ENCODE data around the gene RNF144B. TPM values are rescaled to one million over a fixed set of nuclear protein-coding genes. Genes with fewer than 3 reads are reported as not detected.

Gene RNF144B
- total and polyA plus RNA-seq, 2 donors (not counting 1 experiment from before 2014, with no cell fraction given): 3.0 to 17.0 TPM

GRCh38 chr6:18380158-18380836 is 6.9 kb upstream of the RNF144B start:
- H3K9me3 Mint-ChIP-seq (ENCODE audit: insufficient read depth): peaks cover 2% of the 10 kb centered on the region
- DNase-seq (no peak), ATAC-seq (ENCODE audit: low read depth) (no peak)
- no peaks in the 10 kb centered on the region for H3K27me3 Mint-ChIP-seq
- Histone ChIP-seq H3K36me3 (replicated peaks in 1 of 2; ENCODE audit: control extremely low read depth in 1 of 2, control insufficient read depth in 1 of 2, extremely low read depth in 1 of 2, insufficient read depth in 2 of 2, low read length in 1 of 2) (no peaks in the 10 kb centered on the region), H3K27ac (ENCODE audit: low read length in 2 of 2) (no peak overlapping the region), H3K79me2 (ENCODE audit: control insufficient read depth, insufficient read depth, low read length) (no peaks in the 10 kb centered on the region), H3K4me1 (ENCODE audit: control insufficient read depth in 2 of 2, insufficient read depth in 2 of 2, low read length in 2 of 2) (no peaks in the 10 kb centered on the region), H3K27me3 (replicated peaks in 1 of 4; ENCODE audit: control extremely low read depth in 1 of 4, control insufficient read depth in 3 of 4, insufficient read depth in 4 of 4, low read length in 3 of 4) (no peaks in the 10 kb centered on the region), H2AFZ (ENCODE audit: insufficient read depth, low read depth, low read length, poor library complexity, severe bottlenecking) (no peak overlapping the region), H3K9ac (ENCODE audit: low read length) (no peak overlapping the region), H3K4me3 (ENCODE audit: control extremely low read depth in 1 of 5, extremely low read depth in 1 of 5, insufficient read depth in 1 of 5, low read depth in 2 of 5, low read length in 4 of 5) (no peak overlapping the region), H4K20me1 (ENCODE audit: control insufficient read depth, insufficient read depth, low read length, poor library complexity, severe bottlenecking) (no peaks in the 10 kb centered on the region), H3K4me2 (replicated peaks; ENCODE audit: low read depth, low read length, poor library complexity, severe bottlenecking) (no peak overlapping the region), H3K9me3 (ENCODE audit: control extremely low read depth in 1 of 3, control insufficient read depth in 2 of 3, insufficient read depth in 1 of 3, low read length in 2 of 3) (peaks cover 0 to 3% (median 0%) of the 10 kb centered on the region in 3 donors)
- ChIA-PET POLR2A (no interaction called here), CTCF (no interaction called here)
- no CpG with 5 or more reads among the region's 4 CpGs for WGBS (ENCODE audit: insufficient coverage)
- peaks cover 15% of the 10 kb centered on the region for H3K4me1 Mint-ChIP-seq
- intact Hi-C loops (cut with micrococcal nuclease): no loop called here
- no peak overlapping the region for H3K27ac Mint-ChIP-seq
- no peak for TF ChIP-seq EZH2 (IDR thresholded peaks at IDR 0.05; ENCODE audit: borderline replicate concordance, insufficient read depth, low read depth, low read length, poor library complexity, severe bottlenecking)
- TF ChIP-seq, protein P1, sequence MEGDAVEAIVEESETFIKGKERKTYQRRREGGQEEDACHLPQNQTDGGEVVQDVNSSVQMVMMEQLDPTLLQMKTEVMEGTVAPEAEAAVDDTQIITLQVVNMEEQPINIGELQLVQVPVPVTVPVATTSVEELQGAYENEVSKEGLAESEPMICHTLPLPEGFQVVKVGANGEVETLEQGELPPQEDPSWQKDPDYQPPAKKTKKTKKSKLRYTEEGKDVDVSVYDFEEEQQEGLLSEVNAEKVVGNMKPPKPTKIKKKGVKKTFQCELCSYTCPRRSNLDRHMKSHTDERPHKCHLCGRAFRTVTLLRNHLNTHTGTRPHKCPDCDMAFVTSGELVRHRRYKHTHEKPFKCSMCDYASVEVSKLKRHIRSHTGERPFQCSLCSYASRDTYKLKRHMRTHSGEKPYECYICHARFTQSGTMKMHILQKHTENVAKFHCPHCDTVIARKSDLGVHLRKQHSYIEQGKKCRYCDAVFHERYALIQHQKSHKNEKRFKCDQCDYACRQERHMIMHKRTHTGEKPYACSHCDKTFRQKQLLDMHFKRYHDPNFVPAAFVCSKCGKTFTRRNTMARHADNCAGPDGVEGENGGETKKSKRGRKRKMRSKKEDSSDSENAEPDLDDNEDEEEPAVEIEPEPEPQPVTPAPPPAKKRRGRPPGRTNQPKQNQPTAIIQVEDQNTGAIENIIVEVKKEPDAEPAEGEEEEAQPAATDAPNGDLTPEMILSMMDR (IDR thresholded peaks at IDR 0.05): no peak
- H3K4me3 Mint-ChIP-seq: no peak overlapping the region

DNA sequence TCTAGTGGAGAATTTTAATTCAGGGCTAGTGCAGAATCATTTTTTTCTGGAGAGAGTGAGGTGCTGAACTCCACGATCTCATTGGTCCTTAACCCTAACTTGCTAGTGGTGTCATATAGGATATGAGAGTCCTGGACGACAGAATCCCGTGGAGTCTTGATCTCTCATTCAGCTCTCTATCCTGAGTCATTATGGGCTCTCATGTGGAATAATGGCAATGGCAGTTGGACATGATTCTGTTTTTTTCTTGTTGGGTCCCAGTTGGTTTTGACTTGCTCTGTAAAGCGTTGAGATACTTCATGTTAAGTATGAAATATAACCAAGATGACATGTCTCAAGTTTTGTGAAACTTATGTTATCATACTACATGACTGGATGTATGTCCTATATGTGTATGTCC is 6.3 kb upstream of the RNF144B start:
- no peaks in the 10 kb centered on the region for H3K4me1 ChIP-seq (ENCODE audit: control insufficient read depth in 2 of 2, insufficient read depth in 2 of 2, low read length in 2 of 2)
- CTCF ChIA-PET: no interaction called here
- H3K79me2 ChIP-seq (ENCODE audit: control insufficient read depth, insufficient read depth, low read length): no peaks in the 10 kb centered on the region
- H3K4me3 ChIP-seq (ENCODE audit: control extremely low read depth in 1 of 5, extremely low read depth in 1 of 5, insufficient read depth in 1 of 5, low read depth in 2 of 5, low read length in 4 of 5): no peak overlapping the region
- Mint-ChIP-seq H3K4me1 (peaks cover 15% of the 10 kb centered on the region), H3K27ac (no peak overlapping the region), H3K4me3 (no peak overlapping the region), H3K9me3 (ENCODE audit: insufficient read depth) (peaks cover 2% of the 10 kb centered on the region), H3K27me3 (no peaks in the 10 kb centered on the region)
- DNase-seq (no peak), ATAC-seq (ENCODE audit: low read depth) (no peak)
- no peak overlapping the region for H3K9ac ChIP-seq (ENCODE audit: low read length)
- H3K9me3 ChIP-seq (ENCODE audit: control extremely low read depth in 1 of 3, control insufficient read depth in 2 of 3, insufficient read depth in 1 of 3, low read length in 2 of 3): peaks cover 0 to 3% (median 0%) of the 10 kb centered on the region in 3 donors
- intact Hi-C loops (cut with micrococcal nuclease): no loop called here
- H3K27ac ChIP-seq (ENCODE audit: low read length in 2 of 2): no peak overlapping the region
- H3K4me2 ChIP-seq (replicated peaks; ENCODE audit: low read depth, low read length, poor library complexity, severe bottlenecking): no peak overlapping the region
- H4K20me1 ChIP-seq (ENCODE audit: control insufficient read depth, insufficient read depth, low read length, poor library complexity, severe bottlenecking): no peaks in the 10 kb centered on the region
- H3K27me3 ChIP-seq (replicated peaks in 1 of 4; ENCODE audit: control extremely low read depth in 1 of 4, control insufficient read depth in 3 of 4, insufficient read depth in 4 of 4, low read length in 3 of 4): no peaks in the 10 kb centered on the region
- TF ChIP-seq, protein P1 (IDR thresholded peaks at IDR 0.05): no peak
- no peak for TF ChIP-seq EZH2 (IDR thresholded peaks at IDR 0.05; ENCODE audit: borderline replicate concordance, insufficient read depth, low read depth, low read length, poor library complexity, severe bottlenecking)
- no peaks in the 10 kb centered on the region for H3K36me3 ChIP-seq (replicated peaks in 1 of 2; ENCODE audit: control extremely low read depth in 1 of 2, control insufficient read depth in 1 of 2, extremely low read depth in 1 of 2, insufficient read depth in 2 of 2, low read length in 1 of 2)
- WGBS (ENCODE audit: insufficient coverage): 75% methylated on average over 1 of the region's 4 CpGs
- POLR2A ChIA-PET: no interaction called here
- no peak overlapping the region for H2AFZ ChIP-seq (ENCODE audit: insufficient read depth, low read depth, low read length, poor library complexity, severe bottlenecking)
